C4-2B (cell line): ENCODE measurements around the gene NTRK2.

ENCODE experiments used
- ZFX ChIP-seq: fragments of 450-650 bp; IDR thresholded peaks from 2 replicates; pipeline ENCODE4 v1.6.1; 2017
- TF ChIP-seq, protein P1 (sequence below): fragments of 450-650 bp; conservative IDR thresholded peaks from 2 replicates; pipeline ENCODE4 v1.5.1; 2017; ENCODE audit warnings: mild to moderate bottlenecking

DNA sequence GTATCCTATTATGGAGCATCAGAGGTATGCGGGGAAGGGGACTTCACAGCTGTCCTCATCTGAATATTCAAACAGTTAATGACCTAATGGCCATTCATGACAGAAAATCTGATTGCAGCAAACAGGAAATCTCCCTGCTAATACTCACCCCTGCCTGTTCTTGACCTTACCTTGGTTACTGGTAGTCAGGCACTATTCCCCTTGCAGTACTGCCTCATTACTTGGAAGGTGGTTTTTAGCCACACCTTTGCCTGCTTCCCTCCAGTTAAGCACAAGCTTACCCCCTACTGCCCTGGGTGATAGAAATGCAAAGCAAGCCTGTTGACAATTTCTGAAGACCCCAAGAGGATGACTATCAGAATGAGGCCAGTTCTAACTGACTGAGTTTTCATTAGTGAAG, 332.4 kb downstream of the NTRK2 start:
- TF ChIP-seq, protein P1, sequence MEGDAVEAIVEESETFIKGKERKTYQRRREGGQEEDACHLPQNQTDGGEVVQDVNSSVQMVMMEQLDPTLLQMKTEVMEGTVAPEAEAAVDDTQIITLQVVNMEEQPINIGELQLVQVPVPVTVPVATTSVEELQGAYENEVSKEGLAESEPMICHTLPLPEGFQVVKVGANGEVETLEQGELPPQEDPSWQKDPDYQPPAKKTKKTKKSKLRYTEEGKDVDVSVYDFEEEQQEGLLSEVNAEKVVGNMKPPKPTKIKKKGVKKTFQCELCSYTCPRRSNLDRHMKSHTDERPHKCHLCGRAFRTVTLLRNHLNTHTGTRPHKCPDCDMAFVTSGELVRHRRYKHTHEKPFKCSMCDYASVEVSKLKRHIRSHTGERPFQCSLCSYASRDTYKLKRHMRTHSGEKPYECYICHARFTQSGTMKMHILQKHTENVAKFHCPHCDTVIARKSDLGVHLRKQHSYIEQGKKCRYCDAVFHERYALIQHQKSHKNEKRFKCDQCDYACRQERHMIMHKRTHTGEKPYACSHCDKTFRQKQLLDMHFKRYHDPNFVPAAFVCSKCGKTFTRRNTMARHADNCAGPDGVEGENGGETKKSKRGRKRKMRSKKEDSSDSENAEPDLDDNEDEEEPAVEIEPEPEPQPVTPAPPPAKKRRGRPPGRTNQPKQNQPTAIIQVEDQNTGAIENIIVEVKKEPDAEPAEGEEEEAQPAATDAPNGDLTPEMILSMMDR = no peak
- TF ChIP-seq ZFX = no peak
